HepG2 (cell line): Measurements from ENCODE around the gene KCNJ6. TPM values are rescaled to one million over a fixed set of nuclear protein-coding genes. Genes with fewer than 3 reads are reported as not detected.

Experiments
- KLF13 ChIP-seq: sonication (generic); formaldehyde crosslinking; IDR thresholded peaks from 2 replicates; pipeline ENCODE4 v1.4.0; 2020; ENCODE audit warnings: mild to moderate bottlenecking, missing genetic modification reagents
- MAFF ChIP-seq: IDR thresholded peaks from 2 replicates; pipeline ENCODE4 v1.6.1; 2011; ENCODE audit warnings: low read depth, low read length, improper control_type of control experiment
- PRPF4 ChIP-seq: fragments of 200-400 bp; formaldehyde crosslinking; IDR thresholded peaks from 2 replicates; pipeline ENCODE4 v1.6.1; 2016; ENCODE audit warnings: low read length, low read depth; ENCODE audit not compliant: poor library complexity, severe bottlenecking
- RCOR2 ChIP-seq: IDR thresholded peaks from 2 replicates; pipeline ENCODE4 v1.6.1; 2016; ENCODE audit warnings: missing biosample characterization, missing genetic modification reagents
- ZNF460 ChIP-seq: sonication (generic); formaldehyde crosslinking; IDR thresholded peaks from 2 replicates; pipeline ENCODE4 v1.5.1; 2020; ENCODE audit warnings: missing genetic modification reagents, mild to moderate bottlenecking, borderline replicate concordance
- polyA plus RNA-seq, 8 experiments: library from polyadenylated mRNA; depleted of rRNA in 3 of 8; stranded (reverse) in 7 of 8; unstranded in 1 of 8; fragments of >200 nt; fragmentation: Illumina TruSeq in 4 of 8; extraction: Trizol in 4 of 8; gene quantifications; 2 replicates each; pipeline versions ENCODE4 v1.2.1 to v1.2.3, GENCODE V29; 2011 to 2016; ENCODE audit warnings: low read depth in 4 of 8, missing spikeins in 1 of 8, mixed read lengths in 1 of 8; ENCODE audit not compliant: insufficient read depth in 1 of 8
- total RNA-seq, 5 experiments: library from RNA; depleted of rRNA; stranded (reverse); fragments of >200 nt; fragmentation: Illumina TruSeq; extraction: Trizol; gene quantifications; 2 replicates each; pipeline ENCODE4 v1.2.3, GENCODE V29; 2016; ENCODE audit warnings: low read depth in 1 of 5
- TF ChIP-seq, protein P1 (sequence below), 2 experiments: sonication (generic) in 1 of 2; formaldehyde crosslinking in 1 of 2; IDR thresholded peaks; 2 replicates each; pipeline versions ENCODE4 v1.4.0 to v1.6.1; 2016 to 2020; ENCODE audit warnings: borderline replicate concordance in 1 of 2, low read depth in 1 of 2, mild to moderate bottlenecking in 1 of 2, missing genetic modification reagents in 1 of 2
- TF ChIP-seq, protein P2 (sequence below): IDR thresholded peaks from 2 replicates; pipeline ENCODE4 v1.6.1; 2018; ENCODE audit warnings: missing genetic modification reagents
- TF ChIP-seq, protein P3 (sequence below): IDR thresholded peaks from 2 replicates; pipeline ENCODE4 v1.6.1; 2016; ENCODE audit warnings: control low read depth

The KCNJ6 gene
- total and polyA plus RNA-seq, 2 of the 13 experiments (the other 11 are each of a cell fraction or from before 2014, with no cell fraction given), result not detected

DNA sequence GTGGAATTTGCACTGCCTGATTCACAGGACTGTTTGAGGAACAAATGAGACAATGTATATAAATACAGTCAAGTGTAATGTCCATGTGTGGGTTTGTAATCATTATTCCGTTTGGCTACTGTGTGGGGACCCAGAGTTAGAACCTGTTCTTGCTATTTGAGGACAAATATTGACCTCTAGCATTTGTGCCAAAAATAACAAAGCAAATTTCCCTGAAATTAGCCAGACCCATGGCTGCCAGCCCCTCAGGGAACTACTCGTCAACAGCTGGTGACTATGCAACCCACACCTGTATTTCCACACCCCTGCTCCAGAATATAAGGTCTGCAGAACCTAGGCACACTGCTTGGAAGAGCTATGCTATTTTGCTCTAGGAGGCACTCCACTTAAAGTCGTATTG is 70.7 kb downstream of the KCNJ6 start (continued):
- TF ChIP-seq, protein P1, sequence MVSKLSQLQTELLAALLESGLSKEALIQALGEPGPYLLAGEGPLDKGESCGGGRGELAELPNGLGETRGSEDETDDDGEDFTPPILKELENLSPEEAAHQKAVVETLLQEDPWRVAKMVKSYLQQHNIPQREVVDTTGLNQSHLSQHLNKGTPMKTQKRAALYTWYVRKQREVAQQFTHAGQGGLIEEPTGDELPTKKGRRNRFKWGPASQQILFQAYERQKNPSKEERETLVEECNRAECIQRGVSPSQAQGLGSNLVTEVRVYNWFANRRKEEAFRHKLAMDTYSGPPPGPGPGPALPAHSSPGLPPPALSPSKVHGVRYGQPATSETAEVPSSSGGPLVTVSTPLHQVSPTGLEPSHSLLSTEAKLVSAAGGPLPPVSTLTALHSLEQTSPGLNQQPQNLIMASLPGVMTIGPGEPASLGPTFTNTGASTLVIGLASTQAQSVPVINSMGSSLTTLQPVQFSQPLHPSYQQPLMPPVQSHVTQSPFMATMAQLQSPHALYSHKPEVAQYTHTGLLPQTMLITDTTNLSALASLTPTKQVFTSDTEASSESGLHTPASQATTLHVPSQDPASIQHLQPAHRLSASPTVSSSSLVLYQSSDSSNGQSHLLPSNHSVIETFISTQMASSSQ (IDR thresholded peaks at IDR 0.05; ENCODE audit: low read depth), result no peak
- TF ChIP-seq, protein P1 (CRISPR knock-in tag; IDR thresholded peaks at IDR 0.05; ENCODE audit: borderline replicate concordance), result no peak
- TF ChIP-seq KLF13 (CRISPR knock-in tag) (no peak), PRPF4 (no peak), RCOR2 (CRISPR knock-in tag) (no peak), MAFF (no peak), ZNF460 (no peak)
- TF ChIP-seq, protein P2, sequence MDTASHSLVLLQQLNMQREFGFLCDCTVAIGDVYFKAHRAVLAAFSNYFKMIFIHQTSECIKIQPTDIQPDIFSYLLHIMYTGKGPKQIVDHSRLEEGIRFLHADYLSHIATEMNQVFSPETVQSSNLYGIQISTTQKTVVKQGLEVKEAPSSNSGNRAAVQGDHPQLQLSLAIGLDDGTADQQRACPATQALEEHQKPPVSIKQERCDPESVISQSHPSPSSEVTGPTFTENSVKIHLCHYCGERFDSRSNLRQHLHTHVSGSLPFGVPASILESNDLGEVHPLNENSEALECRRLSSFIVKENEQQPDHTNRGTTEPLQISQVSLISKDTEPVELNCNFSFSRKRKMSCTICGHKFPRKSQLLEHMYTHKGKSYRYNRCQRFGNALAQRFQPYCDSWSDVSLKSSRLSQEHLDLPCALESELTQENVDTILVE (CRISPR knock-in tag), result no peak
- TF ChIP-seq, protein P3, sequence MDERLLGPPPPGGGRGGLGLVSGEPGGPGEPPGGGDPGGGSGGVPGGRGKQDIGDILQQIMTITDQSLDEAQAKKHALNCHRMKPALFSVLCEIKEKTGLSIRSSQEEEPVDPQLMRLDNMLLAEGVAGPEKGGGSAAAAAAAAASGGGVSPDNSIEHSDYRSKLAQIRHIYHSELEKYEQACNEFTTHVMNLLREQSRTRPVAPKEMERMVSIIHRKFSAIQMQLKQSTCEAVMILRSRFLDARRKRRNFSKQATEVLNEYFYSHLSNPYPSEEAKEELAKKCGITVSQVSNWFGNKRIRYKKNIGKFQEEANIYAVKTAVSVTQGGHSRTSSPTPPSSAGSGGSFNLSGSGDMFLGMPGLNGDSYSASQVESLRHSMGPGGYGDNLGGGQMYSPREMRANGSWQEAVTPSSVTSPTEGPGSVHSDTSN (CRISPR knock-in tag), result no peak
